Skeletal muscle satellite cell (primary cell): ENCODE data around the gene MPRIP.

Experiments
- H3K27me3 ChIP-seq: 2 replicates; pipeline ENCODE4 v1.7.0; 2013; ENCODE audit warnings: low read length; ENCODE audit not compliant: control insufficient read depth, insufficient read depth
- H3K36me3 ChIP-seq: 2 replicates; pipeline ENCODE4 v1.7.0; 2013; ENCODE audit warnings: mild to moderate bottlenecking, control low read depth, low read length; ENCODE audit not compliant: insufficient read depth
- H3K4me1 ChIP-seq: 2 replicates; pipeline ENCODE4 v1.7.0; 2013; ENCODE audit warnings: low read length; ENCODE audit not compliant: control insufficient read depth, insufficient read depth
- H3K4me2 ChIP-seq: 2 replicates; pipeline ENCODE4 v1.7.0; 2013; ENCODE audit warnings: mild to moderate bottlenecking, low read length
- H3K4me3 ChIP-seq: 2 replicates; pipeline ENCODE4 v1.7.0; 2013; ENCODE audit warnings: low read length
- H3K9ac ChIP-seq: 2 replicates; pipeline ENCODE4 v1.7.0; 2013; ENCODE audit warnings: mild to moderate bottlenecking, low read depth, low read length, moderate library complexity
- H3K9me3 ChIP-seq: replicated peaks from 2 replicates; pipeline ENCODE4 v1.7.0; 2013; ENCODE audit warnings: mild to moderate bottlenecking, control low read depth, low read length

Gene MPRIP

GRCh38 chr17:17071531-17072360, 29.5 kb downstream of the MPRIP start:
- Histone ChIP-seq H3K4me1 (peaks cover 62% of the 10 kb centered on the region), H3K9me3 (no peaks in the 10 kb centered on the region), H3K4me2 (no peak overlapping the region), H3K9ac (no peak overlapping the region), H3K27me3 (no peaks in the 10 kb centered on the region), H3K36me3 (peaks cover 51% of the 10 kb centered on the region), H3K4me3 (no peak overlapping the region)

GRCh38 chr17:17072546-17072945, 30.3 kb downstream of the MPRIP start:
- Histone ChIP-seq H3K4me2 (no peak overlapping the region), H3K4me1 (peaks cover 54% of the 10 kb centered on the region), H3K4me3 (no peak overlapping the region), H3K9ac (no peak overlapping the region), H3K9me3 (no peaks in the 10 kb centered on the region), H3K36me3 (peaks cover 59% of the 10 kb centered on the region), H3K27me3 (no peaks in the 10 kb centered on the region)

DNA sequence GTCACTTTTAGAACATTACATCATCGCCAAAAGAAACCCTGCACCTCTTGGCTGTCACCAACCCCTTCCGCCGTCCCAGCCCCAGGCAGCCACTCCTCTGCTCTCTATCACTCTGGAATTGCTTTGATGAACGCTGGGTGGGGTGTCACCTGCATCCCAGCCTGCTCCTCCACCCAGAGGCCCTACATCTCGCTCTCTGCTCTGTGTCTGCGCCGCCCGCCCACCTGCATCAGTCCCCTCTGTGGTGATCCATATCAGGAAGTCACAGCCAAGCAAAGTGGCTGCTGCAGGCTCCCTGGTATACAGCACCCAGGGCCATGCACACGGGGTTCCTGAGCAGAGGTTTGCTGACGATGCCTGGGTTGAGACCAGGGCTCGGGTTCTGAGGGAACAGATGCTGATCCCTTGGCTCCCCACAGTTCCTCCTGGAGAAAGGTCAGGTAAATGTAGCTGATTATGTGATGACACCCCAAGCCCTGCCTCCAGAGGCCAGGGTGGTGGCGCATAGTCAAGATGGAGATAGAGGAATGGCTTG, 30.8 kb downstream of the MPRIP start:
- peaks cover 65% of the 10 kb centered on the region for H3K36me3 ChIP-seq
- H3K4me1 ChIP-seq: peaks cover 54% of the 10 kb centered on the region
- no peak overlapping the region for H3K4me3 ChIP-seq
- H3K27me3 ChIP-seq: no peaks in the 10 kb centered on the region
- H3K9me3 ChIP-seq: no peaks in the 10 kb centered on the region
- H3K9ac ChIP-seq: no peak overlapping the region
- H3K4me2 ChIP-seq: no peak overlapping the region

- H3K9me3 ChIP-seq: no peaks in the 10 kb centered on the region
- peak overlapping the region; percentile 51 for H3K4me2 ChIP-seq
- H3K4me3 ChIP-seq: no peak overlapping the region
- no peak overlapping the region for H3K9ac ChIP-seq
- no peaks in the 10 kb centered on the region for H3K27me3 ChIP-seq
- H3K36me3 ChIP-seq: peaks cover 72% of the 10 kb centered on the region
- peaks cover 54% of the 10 kb centered on the region for H3K4me1 ChIP-seq
Observed at GRCh38 chr17:17073581-17074403, 31.5 kb downstream of the MPRIP start.

DNA sequence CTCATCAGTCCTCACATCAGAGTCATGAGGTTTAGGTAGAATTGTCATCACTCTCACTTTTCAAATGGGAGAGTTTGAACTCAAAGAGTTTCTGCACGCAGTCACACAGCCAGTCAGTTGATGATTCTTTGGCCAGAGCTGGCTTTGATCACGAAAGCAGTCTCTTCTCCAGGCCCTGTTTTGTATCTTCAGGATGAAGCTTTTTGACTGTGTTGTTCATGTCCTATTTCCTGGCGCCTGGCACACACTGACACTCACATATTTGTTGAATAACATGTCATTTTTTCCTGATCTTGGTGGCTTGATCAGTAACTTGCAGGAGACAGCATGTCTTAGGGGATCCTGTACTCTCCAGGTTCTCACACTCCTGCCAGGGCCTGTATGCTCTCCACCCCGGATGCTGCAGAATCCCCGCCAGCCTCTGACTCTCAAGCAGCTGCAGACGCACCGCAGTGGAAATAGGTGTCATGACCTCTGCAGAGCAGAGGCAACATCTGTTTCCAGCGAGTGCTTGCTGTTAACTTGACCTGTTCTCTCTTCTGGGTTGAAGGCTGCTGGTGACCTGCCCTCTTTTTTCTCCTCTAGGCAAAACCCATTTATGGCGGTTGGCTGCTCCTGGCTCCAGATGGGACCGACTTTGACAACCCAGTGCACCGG, 33.0 kb downstream of the MPRIP start:
- Histone ChIP-seq H3K4me1 (peaks cover 68% of the 10 kb centered on the region), H3K4me2 (peak overlapping the region; percentile 60), H3K27me3 (no peaks in the 10 kb centered on the region), H3K9ac (no peak overlapping the region), H3K4me3 (peak overlapping the region; percentile 5), H3K9me3 (no peaks in the 10 kb centered on the region), H3K36me3 (peaks cover 86% of the 10 kb centered on the region)

DNA sequence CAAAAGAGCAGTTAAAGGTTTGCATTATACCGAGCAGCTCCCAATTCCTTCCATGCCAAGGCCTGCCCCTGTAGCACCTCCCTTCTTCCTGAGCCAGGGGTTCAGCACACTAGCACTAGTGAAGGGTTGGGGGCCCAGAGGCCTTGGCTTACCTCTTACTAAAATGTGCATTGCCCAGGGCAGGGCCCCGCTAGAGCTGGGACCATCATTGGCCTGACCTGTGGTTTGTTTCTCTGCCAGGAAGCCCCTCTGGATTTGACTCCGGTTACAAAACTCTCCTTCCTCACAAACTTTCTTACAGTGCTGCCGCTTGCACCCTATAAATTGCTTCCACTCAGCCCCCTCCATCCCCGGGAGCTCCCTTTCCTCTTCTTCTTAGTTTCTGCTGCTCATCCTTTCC, 33.8 kb downstream of the MPRIP start:
- H3K4me2 ChIP-seq: peak overlapping the region; percentile 60
- H3K4me1 ChIP-seq: peaks cover 68% of the 10 kb centered on the region
- no peaks in the 10 kb centered on the region for H3K9me3 ChIP-seq
- no peak overlapping the region for H3K4me3 ChIP-seq
- peaks cover 84% of the 10 kb centered on the region for H3K36me3 ChIP-seq
- H3K9ac ChIP-seq: no peak overlapping the region
- H3K27me3 ChIP-seq: no peaks in the 10 kb centered on the region

GRCh38 chr17:17077101-17077500, 34.8 kb downstream of the MPRIP start:
- no peaks in the 10 kb centered on the region for H3K9me3 ChIP-seq
- no peaks in the 10 kb centered on the region for H3K27me3 ChIP-seq
- H3K4me2 ChIP-seq: no peak overlapping the region
- peaks cover 79% of the 10 kb centered on the region for H3K36me3 ChIP-seq
- H3K9ac ChIP-seq: no peak overlapping the region
- peaks cover 69% of the 10 kb centered on the region for H3K4me1 ChIP-seq
- no peak overlapping the region for H3K4me3 ChIP-seq

GRCh38 chr17:17077861-17078732, 35.8 kb downstream of the MPRIP start:
- Histone ChIP-seq H3K9me3 (no peaks in the 10 kb centered on the region), H3K27me3 (no peaks in the 10 kb centered on the region), H3K4me1 (peaks cover 64% of the 10 kb centered on the region), H3K4me3 (no peak overlapping the region), H3K4me2 (no peak overlapping the region), H3K36me3 (peaks cover 77% of the 10 kb centered on the region), H3K9ac (no peak overlapping the region)

DNA sequence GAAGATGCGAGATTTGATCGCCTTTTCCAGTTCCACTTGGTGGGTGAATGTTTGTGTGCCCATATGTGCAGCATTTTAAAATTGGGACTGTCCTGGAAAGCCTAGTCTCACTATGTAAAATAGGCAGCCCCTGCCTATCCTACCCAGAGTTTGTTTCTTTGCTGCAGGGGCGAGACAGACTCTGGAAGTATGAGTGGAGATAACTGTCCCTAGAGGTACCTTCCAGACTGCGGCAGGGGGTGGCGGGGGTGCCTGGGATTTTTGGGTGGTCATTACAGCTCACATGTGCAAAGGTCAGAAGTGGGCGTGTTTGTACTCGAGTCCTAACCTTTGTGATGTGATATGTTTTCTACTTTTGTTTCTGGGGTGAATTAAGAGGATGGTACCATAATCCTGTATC, 36.6 kb downstream of the MPRIP start:
- H3K4me3 ChIP-seq: no peak overlapping the region
- H3K9ac ChIP-seq: no peak overlapping the region
- peaks cover 57% of the 10 kb centered on the region for H3K4me1 ChIP-seq
- H3K36me3 ChIP-seq: peaks cover 74% of the 10 kb centered on the region
- no peaks in the 10 kb centered on the region for H3K27me3 ChIP-seq
- H3K4me2 ChIP-seq: no peak overlapping the region
- H3K9me3 ChIP-seq: no peaks in the 10 kb centered on the region

- Histone ChIP-seq H3K4me2 (no peak overlapping the region), H3K9ac (no peak overlapping the region), H3K4me1 (peaks cover 52% of the 10 kb centered on the region), H3K36me3 (peaks cover 75% of the 10 kb centered on the region), H3K4me3 (no peak overlapping the region), H3K27me3 (no peaks in the 10 kb centered on the region), H3K9me3 (no peaks in the 10 kb centered on the region)
Observed at GRCh38 chr17:17079336-17079735, 37.1 kb downstream of the MPRIP start.
